SKM-1 (cell line): Measurements from ENCODE around the gene LMX1B.
A peak's percentile ranks its signal among the peaks of the same experiment; 100 is the strongest.

Source experiments
- DNase-seq: peaks from one replicate; lab custom pipeline; 2025; ENCODE audit not compliant: unreplicated experiment; lab: John Stamatoyannopoulos, UW

Gene LMX1B

DNA sequence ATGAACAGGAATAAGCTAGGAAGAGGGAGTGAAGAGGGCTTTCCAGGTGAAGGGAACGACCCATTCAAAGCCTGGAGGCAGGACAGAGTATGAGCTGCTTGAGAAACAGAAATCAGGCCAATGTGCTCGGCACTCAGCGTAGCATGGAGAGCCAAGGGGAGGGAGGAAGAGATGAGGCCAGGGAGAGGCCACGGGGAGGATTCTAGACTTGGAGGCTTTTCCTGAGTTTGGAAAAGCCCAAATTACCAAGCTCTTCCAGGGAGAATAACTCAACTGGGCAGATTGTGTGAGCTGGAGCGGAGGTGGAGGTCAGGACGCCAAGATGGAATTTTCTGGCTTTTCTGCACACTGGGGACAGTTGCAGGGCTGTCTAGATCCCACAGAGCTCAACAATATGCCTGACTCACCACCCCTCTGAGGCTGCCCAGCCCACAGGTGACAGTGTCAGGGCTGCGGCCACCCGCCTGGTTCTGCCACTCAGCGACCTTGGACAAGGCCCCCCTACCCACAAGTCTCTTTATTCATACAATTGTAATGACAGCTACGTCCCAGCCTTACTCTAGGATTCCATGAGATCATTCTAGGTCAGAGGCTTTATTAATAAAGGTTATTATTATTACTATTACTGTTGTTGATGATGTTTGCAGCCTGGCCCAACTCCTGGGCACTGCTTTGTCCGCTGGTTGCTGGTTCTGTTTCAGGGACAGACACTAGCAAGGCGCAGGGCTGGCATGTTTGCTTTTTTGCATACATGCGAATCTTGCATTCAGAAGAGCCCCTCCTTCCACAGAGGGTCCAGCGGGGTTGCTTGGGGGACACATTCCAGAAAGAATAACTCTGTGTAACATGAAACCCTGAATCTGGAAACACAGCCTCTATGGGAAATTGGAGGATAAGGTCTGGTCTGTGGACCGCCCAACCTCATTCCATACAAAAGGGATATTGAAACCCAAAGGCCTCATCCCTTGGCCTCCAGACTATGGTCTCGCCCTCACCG lies 9.4 kb upstream of the LMX1B start:
- no peak for DNase-seq

DNA sequence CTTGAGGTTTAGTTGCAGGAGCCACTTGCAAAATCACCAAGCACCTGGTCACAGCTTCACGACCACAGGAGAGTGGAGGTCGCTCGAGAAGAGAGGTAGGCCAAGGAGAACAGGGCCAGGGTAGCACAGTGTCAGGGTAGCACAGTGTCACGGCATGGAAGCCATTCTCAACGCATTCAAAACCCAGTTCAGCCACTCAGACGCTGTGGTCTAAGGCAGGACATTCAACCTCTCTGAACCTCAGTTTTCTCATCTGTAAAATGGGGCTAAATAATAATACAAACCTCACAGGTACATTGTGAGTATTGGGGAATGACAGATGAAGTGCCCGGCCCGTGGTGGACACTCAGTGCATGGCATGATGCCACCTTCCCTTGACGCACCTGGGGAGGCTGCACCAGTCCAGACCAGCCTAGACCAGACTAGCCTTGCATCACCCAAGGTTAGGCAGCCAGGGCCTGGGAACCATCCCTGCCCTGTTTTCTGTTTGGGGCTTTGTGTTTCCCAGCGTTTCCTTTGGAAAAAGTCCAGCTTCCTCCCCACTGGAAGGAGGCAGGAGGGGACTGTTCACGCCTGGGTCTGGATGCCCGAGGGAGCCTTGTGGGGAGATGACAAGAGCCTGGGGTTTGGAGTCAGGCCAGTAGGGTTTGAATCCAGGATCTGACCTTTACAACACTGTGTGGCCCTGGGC lies 7.8 kb upstream of the LMX1B start:
- no peak for DNase-seq

DNA sequence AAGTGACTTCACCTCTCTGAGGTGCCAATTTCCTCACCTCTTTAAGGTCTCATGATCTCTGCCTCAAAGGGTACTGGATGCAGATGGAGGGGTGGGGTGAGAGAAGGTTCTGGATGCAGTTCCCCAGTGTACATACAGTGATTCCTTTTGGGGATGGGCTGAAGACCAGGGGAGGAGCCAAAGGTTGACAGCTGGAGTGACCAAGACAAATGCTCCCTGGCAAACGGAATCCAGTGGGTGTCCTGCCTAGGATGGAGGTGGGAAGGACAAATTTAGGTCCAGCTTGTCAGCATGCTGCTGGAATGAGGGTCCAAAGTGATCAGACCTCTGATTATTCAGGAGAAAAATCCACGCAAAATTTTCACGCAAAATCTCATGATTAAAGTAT lies 7.3 kb upstream of the LMX1B start:
- DNase-seq = no peak

DNA sequence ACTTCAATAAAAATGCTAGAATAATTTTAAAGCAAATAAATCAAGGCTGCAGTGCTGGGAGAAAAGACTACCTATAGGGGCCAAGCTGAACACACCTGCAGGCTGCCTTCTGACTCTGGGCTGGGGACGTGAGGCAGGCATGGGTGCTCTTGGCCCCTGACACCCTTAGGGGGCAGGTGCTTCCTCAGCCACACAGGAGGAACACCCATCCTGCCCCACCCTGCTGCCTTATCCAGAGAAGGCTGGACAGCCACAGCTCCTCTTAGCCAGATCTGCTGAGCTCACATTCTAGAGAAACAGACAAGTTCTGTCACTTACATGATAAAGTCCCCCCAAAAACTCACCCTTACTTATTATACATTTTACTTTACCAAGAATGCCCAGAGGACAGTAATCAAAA lies 6.6 kb upstream of the LMX1B start:
- DNase-seq = no peak

DNA sequence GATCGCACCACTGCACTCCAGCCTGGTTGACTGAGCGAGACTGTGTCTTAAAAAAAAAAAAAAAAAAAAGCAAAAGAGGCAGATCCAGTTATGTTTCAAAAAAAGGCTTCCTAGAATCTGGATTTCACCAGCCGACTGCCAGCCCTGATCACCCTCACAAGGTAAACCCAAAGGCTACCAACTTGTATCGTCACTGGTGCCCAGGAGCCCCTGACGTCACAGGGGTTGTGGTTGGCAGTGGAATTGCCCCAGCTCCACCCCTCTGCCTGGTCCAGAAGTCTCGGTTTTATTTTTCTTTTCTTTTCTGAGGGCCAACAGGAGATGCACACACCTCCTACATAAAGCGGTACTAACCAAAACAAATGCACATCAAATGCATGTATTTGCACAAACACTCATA lies 6.0 kb upstream of the LMX1B start:
- DNase-seq = no peak

DNA sequence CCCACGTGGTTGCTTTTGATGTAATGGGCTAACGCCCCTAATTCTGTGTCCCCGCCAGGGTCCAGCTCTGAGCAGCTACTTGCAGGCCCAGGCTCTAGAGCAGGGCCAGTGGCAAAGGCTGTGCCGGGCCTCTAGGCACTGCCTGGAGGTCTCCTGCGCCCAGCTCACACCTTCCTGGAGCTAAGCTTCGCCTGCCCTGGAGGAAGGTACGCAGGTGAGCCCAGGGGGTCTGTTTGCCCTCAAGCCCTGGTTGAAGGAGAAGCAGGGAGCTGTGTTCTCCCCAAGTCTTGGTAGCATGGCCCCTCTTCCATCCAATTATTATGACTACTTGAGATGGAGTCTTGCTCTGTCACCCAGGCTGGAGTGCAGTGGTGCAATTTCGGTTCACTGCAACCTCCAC lies 5.2 kb upstream of the LMX1B start:
- no peak for DNase-seq

DNA sequence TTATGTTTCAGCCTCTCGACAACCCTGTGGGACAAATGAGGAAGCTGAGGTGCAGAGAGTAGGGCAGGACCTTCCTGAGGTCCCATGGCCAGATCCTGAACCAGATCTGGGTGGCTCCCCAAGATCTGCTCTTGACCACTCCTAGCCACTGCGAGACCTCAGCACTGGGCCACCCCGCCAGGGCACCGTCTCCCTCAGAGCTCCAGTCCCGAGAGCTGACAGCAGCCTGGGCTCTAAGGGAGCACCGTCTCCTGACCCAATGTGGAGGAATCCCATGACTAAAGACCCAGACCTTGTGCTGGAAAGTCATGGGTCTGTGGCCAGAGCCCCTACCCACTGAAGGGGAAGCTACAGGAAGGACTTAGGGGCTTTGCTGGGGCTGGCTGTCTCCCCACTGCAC lies 4.5 kb upstream of the LMX1B start:
- no peak for DNase-seq

DNA sequence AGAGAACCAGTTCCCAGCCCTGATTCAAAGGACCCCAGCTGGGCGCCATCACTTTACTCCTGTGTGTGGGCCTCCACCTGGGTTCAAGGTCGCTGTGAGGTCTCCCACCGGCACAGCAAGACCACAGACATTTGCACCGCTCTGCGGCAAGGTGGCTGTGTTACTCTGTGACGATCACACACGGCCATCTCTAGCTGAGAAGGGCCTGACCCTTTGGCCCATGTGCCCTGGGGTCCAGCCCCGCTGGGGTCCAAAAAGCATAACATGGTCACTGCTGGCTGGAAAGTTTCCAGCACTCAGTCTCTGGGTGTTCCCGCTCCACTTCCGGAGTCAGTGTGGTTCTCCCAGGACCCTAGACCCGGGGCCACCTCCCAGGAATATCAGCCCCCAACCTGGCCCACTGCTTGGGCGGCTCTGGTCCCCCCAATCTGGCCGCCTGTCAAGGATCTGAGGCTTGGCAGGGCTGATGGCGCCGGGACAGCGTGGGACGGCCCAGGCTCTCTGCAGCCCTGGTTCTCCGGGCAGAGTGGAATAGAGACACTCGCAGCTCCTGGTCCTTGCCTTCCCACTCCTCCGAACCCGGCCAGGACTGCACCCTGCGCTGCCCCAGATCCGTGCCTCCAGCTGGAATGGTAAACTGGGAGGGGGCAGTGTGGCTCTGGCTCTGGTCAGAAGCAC lies 3.9 kb upstream of the LMX1B start:
- no peak for DNase-seq

DNA sequence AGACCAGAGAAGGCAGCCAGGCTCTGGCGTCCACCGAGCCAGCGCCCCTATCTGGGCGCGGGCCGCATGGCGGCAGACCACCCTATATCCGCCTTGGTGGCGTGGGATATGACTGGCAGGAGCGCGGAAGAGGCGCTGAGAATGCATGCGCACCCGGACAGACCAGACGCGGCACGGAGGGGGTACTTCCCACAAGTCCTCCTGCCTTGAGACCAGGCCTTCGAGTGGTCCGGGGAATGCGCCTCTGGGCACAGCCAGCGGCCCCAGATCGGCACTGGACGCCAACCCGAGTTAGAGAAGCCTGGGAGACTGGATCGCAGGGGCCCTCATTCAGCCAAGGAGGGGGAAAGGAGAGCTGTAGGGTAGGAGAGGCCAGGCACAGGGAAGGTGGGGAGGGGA lies 2.5 kb upstream of the LMX1B start:
- no peak for DNase-seq

DNA sequence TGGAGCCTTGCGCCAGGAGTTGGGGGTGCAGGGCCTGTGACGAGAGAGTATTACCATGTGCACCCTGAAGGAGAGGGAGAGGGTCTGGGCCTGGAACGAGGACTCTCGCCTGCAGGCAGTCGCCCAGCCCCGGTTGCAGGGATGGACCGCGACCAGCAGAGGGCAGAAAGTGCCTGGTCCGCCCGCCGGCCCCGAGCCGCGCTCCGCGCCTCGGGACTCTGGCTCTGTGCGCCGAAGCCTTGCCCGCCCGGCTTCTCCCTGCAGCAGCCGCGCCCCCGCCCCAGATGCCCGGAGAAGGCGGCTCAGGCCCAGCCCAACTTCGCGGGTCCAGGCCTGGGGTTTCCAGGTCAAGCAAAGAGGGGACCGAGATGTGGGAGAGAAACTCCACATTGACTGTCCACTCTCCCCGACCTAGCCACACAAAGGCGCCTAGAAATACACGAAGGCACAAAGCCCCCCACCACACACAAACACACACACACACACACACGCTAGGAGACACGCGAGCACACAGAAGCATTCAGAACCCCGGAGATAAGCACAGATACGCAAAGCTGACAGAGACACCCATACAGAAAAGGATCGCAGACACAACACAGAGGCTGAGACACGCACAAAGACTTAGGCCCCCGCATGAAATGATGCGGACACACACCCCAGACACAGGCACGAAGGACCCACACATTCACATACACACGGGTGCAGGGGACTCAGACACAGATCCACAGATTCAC lies 2.0 kb upstream of the LMX1B start:
- peak; percentile 11 for DNase-seq

DNA sequence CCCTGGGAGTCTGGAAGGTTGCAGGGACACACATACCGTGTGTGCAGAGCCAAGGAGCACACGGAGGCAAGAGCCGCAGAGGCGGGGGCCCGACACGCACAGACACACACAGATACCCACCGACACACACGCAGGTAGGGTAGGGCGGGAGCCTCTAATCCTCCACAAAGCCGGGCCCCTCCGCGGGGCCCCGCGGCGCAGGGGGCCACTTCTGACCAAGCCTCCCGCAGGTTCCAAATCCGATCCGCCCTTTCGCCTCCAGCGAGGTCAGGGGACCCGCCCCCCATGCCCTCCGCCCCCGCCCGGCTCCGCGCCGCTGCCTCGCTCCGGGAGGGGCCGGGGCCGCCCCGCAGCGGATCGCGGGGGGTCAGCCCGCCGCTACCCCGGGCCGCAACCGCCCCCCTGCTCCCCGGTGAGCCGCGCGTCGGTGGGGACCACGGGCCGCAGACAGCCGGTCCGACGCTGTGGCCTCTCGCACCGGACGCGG lies 1.4 kb upstream of the LMX1B start:
- no peak for DNase-seq

DNA sequence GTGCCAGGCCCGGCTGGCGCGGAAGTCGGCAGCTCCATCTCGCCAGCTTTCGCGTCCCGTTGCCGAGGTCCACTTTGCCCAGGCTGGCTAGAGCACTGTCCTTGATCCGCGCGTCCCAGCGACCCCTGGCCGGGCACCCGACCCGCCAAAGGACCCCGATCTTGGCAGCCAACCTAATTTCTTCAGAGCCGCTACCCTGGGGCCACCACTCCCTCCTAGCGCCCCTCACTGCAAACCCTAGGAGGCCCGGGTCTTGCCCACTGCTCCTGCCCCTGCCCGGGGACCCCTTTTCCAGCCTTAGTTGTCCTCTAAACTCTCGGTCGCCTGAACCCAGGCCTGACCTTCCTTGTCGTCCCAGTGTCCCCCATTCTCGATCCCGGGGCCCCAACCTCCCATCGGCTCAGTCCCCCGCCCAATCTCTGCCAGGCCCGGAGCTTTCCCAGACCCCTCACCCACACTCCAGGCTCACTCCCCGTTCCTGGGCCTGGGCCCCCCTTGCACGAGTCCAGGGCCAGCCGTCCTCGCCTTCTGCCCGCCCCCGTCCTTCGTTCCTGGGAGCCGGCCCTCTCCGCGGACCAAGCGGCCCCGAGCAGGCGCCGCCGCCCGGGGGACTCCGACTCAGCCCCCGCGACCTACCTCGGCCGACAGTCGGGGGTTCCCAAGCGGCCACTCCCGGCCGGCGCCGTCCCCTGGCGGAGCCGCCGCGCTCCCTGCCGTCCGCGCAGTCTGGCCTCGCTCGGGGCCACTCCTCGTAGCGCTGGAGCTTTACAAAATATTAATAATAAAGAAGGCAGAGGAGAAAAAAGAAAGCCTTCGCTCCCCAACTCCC lies 701 bp upstream of the LMX1B start:
- DNase-seq = no peak

DNA sequence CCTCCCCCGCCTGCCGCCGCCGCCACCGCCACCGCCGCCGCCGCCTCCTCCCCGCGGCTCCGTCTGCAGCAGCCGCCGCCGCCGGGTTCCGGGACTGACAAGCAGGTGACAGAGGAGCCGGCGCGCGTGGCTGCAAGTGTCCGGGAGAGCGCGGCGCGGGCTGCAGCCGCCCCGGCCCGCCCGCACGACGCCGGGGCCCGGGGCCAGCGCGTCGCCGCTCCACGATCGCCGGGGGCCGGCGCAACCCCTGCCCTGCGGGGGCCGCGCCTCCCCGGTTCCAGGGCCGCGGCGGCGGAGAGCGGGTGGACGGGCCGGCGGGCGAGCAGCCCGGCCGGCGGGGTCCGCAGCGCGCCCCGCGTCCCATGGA lies 343 bp downstream of the LMX1B start:
- no peak for DNase-seq

DNA sequence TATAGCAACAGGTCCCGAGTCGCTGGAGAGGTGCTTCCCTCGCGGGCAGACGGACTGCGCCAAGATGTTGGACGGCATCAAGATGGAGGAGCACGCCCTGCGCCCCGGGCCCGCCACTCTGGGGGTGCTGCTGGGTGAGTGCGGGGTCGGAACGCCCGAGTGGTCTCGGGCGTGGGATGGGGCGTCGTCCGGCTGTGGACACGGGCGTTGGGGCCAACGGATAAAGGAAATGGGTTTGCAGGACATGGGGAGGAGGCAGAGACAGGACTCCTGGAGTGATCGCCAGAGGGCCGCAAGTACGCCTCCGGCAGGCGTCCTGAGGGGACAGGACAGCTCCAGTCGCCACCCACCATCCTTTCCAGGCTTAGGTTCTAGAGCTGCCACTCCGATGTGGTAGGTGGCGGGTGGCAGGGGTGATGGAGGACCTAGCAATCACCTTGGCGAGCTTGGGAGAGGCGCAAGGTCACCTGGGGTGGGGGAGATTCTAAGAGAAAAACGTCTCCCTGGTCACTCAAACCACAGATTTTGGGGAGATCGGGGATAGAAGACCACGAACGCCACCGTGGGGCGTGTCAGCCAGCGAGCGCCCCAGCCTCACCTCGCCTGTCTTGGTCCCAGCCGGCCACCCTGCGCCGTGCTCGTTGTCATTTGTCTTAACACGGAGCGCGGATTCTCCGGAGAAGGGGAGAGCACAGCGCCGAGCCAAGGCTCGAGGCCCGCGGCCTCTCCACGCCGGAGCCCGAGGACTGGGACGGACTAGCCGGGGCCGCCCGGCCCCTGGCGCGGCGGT lies 922 bp downstream of the LMX1B start:
- DNase-seq = no peak

DNA sequence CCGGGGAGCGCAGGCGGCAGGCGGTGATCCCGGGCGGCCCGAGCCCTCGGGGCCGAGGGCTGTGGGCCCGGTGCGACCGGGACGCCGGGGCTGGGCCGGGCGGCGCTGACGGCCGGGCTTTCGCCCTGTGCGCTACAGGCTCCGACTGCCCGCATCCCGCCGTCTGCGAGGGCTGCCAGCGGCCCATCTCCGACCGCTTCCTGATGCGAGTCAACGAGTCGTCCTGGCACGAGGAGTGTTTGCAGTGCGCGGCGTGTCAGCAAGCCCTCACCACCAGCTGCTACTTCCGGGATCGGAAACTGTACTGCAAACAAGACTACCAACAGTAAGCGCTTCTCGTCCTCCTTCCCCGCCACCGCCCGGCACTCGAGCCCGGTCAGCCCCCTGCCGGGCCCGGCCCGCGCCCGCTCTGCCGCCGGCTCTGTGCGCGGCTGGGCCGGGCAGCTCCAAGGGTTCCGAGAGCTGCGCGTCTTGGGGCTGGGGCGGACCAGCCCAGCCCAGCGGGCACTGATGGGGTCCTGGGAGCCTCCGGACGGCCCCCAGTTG lies 1.6 kb downstream of the LMX1B start:
- DNase-seq = no peak

DNA sequence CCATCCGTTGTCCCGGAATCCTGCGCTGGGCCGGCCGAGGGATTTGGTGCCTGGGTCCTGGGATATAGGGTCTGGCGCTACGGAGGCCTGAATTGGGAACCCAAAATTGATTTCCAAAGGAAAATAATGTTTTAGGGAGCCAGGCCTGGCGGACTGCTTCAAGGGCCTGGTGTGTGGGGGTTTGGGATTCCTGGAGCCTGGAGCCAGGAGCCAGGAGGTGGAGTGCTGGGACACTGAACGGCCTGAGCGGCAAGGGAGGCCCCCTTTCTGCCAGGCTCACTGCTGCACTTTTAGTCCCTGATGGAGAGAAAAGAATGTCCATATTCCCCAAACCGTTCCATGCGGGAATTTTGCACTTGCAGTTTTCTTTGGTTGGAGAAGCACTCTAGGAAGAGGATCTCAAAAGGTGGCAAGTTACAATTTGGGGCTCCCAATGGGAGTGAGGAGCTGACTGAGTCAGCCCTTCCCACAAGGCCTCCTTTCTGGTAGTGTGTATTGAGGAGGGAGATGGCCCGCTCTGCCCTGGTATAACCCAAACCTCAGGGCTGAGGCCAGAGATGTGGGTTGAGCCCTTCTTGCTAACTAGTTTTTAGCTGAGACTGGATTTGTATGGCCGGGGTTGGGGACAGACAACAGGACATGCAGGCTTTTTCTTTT lies 2.2 kb downstream of the LMX1B start:
- DNase-seq = no peak

DNA sequence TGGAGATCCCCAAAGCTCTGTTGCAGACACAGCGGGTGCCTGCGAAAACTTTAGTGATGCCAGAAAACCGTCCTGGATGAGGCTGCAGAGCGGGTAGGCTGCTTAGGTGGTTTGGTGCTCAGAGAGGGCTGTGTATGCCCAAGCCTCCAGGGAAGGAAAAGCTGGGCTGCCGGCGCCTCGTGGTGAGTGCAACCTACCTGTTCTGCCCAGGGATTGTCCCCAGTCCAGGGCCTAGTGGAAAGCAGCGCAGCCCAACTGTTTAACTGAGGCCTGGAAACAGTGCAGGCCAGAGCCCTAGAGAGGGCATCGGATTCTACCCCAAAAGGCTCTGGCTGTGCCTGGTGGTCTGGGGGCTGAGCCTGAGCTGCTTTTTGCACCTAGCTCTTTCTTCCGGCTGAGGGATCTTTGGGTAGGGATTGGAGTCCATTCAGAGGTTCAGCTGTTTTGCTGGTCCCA lies 2.8 kb downstream of the LMX1B start:
- DNase-seq = no peak

DNA sequence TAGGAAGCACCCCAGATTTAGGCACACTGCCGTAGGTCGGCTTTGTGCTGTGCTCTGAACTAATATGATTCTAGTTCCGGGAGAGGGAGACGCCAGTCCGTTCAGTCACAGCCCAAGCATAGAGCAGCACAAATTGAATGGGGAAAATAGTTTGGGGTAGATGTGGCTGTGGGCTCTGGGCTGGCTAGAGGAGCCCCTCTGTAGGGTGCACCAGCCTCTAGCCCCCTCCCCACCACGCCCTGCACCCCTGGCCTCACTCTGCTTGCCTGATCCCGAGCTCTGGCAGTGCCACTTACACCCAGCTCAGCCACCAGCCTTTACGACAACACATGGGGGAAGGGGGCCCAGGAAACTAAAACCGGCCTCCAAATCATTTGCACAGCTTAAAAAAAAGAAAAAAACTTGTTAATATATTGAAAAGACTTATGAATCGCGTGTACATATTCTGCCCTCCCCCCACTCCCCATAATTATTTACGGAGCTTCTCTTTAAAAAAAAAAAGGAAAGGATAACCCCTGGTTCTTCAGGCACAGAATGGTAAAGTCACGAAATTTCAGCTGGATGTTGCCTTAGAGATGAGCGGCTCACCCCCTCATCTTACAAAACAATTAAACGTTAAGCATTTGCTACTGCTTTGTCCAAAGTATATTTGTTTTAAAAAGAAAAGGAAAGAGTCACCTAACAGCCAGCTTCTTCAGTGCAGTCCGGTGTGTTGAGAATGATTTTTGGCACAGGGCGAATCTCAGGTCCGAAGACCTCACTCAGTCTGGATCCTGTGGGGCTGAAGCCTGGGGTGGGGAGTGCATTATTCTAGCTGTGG lies 3.5 kb downstream of the LMX1B start:
- DNase-seq = no peak
